ENCODE data around the gene VPS9D1. TPM values are rescaled to one million over a fixed set of nuclear protein-coding genes. Genes with fewer than 3 reads are reported as not detected.

The VPS9D1 gene
- total RNA-seq, 1 experiment from 2014 or later, result 4.2 TPM

DNA sequence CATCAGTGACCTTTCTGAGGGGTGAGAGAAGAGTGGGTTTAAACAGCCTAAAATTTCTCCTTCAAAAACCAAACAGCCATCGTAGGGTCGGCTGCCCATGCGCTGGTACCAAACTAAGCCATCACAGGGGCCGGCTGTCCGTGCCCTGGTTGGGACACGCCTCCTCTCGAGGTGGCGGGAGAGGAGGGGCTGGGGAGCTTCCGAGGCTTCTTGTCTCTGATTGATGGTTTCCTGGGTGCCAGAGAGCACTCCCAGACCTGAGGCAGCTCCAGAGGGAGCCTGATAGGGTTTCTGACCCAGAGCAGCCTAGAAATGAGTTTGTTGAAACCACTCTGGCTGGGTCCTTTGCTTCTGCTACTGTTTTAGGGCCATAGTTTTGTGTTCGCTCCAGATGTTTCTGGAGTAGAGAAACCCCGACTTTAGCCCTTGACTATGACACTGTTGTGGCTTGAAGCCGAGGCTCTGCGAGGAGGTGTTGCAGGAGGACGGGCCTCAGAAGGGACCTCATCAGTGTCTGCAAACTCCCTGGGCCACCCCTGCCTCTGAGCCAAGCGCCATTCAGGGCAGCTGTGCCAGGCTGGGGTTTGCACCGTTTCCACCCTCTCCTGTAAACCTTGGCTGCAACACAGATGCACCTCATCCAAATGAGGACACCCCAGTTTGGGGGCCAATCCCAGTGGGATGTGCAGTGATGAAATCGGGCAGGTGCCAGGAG lies 6.9 kb upstream of the VPS9D1 start:
- Mint-ChIP-seq H3K4me1 (peaks cover 19% of the 10 kb centered on the region), H3K27me3 (ENCODE audit: low read depth) (peaks cover 20% of the 10 kb centered on the region), H3K4me3 (no peak overlapping the region), H3K36me3 (peaks cover 25% of the 10 kb centered on the region), H3K27ac (no peak overlapping the region), H3K9me3 (peaks cover 5% of the 10 kb centered on the region; the same call in 1 of the 2 replicates)
- DNase-seq (ENCODE audit: low spot score) (no peak), ATAC-seq (no peak)
- TF ChIP-seq, protein P1, sequence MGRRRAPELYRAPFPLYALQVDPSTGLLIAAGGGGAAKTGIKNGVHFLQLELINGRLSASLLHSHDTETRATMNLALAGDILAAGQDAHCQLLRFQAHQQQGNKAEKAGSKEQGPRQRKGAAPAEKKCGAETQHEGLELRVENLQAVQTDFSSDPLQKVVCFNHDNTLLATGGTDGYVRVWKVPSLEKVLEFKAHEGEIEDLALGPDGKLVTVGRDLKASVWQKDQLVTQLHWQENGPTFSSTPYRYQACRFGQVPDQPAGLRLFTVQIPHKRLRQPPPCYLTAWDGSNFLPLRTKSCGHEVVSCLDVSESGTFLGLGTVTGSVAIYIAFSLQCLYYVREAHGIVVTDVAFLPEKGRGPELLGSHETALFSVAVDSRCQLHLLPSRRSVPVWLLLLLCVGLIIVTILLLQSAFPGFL (CRISPR knock-in tag; IDR thresholded peaks at IDR 0.05; ENCODE audit: borderline replicate concordance), result no peak
- TF ChIP-seq HMGA2 (CRISPR knock-in tag; IDR thresholded peaks at IDR 0.05) (no peak), GABPB1 (CRISPR knock-in tag; IDR thresholded peaks at IDR 0.05) (no peak), ZNF219 (CRISPR knock-in tag; IDR thresholded peaks at IDR 0.05; ENCODE audit: borderline replicate concordance) (no peak), HMGXB4 (CRISPR knock-in tag; IDR thresholded peaks at IDR 0.05) (no peak), ELF4 (CRISPR knock-in tag; IDR thresholded peaks at IDR 0.05; ENCODE audit: low read depth) (no peak), JAZF1 (CRISPR knock-in tag; IDR thresholded peaks at IDR 0.05) (no peak), ESRRA (CRISPR knock-in tag; IDR thresholded peaks at IDR 0.05; ENCODE audit: borderline replicate concordance) (no peak), KAT7 (CRISPR knock-in tag; IDR thresholded peaks at IDR 0.05; ENCODE audit: borderline replicate concordance) (no peak), IRF2 (CRISPR knock-in tag; IDR thresholded peaks at IDR 0.05; ENCODE audit: borderline replicate concordance, low read depth) (no peak), FOXK1 (CRISPR knock-in tag; IDR thresholded peaks at IDR 0.05) (no peak), ERG (CRISPR knock-in tag; IDR thresholded peaks at IDR 0.05) (no peak), NFYB (CRISPR knock-in tag; conservative IDR thresholded peaks at IDR 0.05; ENCODE audit: low read depth) (no peak), CBFB (CRISPR knock-in tag; IDR thresholded peaks at IDR 0.05; ENCODE audit: low read depth) (no peak)
- TF ChIP-seq, protein P2, sequence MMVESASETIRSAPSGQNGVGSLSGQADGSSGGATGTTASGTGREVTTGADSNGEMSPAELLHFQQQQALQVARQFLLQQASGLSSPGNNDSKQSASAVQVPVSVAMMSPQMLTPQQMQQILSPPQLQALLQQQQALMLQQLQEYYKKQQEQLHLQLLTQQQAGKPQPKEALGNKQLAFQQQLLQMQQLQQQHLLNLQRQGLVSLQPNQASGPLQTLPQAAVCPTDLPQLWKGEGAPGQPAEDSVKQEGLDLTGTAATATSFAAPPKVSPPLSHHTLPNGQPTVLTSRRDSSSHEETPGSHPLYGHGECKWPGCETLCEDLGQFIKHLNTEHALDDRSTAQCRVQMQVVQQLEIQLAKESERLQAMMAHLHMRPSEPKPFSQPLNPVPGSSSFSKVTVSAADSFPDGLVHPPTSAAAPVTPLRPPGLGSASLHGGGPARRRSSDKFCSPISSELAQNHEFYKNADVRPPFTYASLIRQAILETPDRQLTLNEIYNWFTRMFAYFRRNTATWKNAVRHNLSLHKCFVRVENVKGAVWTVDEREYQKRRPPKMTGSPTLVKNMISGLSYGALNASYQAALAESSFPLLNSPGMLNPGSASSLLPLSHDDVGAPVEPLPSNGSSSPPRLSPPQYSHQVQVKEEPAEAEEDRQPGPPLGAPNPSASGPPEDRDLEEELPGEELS (CRISPR knock-in tag; IDR thresholded peaks at IDR 0.05), result no peak
- TF ChIP-seq, protein P3, sequence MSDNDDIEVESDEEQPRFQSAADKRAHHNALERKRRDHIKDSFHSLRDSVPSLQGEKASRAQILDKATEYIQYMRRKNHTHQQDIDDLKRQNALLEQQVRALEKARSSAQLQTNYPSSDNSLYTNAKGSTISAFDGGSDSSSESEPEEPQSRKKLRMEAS (CRISPR knock-in tag; IDR thresholded peaks at IDR 0.05), result no peak
- TF ChIP-seq, protein P4, sequence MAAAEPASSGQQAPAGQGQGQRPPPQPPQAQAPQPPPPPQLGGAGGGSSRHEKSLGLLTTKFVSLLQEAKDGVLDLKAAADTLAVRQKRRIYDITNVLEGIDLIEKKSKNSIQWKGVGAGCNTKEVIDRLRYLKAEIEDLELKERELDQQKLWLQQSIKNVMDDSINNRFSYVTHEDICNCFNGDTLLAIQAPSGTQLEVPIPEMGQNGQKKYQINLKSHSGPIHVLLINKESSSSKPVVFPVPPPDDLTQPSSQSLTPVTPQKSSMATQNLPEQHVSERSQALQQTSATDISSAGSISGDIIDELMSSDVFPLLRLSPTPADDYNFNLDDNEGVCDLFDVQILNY (CRISPR knock-in tag; IDR thresholded peaks at IDR 0.05), result no peak
- TF ChIP-seq, protein P5, sequence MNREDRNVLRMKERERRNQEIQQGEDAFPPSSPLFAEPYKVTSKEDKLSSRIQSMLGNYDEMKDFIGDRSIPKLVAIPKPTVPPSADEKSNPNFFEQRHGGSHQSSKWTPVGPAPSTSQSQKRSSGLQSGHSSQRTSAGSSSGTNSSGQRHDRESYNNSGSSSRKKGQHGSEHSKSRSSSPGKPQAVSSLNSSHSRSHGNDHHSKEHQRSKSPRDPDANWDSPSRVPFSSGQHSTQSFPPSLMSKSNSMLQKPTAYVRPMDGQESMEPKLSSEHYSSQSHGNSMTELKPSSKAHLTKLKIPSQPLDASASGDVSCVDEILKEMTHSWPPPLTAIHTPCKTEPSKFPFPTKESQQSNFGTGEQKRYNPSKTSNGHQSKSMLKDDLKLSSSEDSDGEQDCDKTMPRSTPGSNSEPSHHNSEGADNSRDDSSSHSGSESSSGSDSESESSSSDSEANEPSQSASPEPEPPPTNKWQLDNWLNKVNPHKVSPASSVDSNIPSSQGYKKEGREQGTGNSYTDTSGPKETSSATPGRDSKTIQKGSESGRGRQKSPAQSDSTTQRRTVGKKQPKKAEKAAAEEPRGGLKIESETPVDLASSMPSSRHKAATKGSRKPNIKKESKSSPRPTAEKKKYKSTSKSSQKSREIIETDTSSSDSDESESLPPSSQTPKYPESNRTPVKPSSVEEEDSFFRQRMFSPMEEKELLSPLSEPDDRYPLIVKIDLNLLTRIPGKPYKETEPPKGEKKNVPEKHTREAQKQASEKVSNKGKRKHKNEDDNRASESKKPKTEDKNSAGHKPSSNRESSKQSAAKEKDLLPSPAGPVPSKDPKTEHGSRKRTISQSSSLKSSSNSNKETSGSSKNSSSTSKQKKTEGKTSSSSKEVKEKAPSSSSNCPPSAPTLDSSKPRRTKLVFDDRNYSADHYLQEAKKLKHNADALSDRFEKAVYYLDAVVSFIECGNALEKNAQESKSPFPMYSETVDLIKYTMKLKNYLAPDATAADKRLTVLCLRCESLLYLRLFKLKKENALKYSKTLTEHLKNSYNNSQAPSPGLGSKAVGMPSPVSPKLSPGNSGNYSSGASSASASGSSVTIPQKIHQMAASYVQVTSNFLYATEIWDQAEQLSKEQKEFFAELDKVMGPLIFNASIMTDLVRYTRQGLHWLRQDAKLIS (CRISPR knock-in tag; IDR thresholded peaks at IDR 0.05; ENCODE audit: borderline replicate concordance), result no peak
- ChIA-PET CTCF (no interaction called here), POLR2A (no interaction called here)

Measured in WTC11 (cell line).